K562 (cell line): ENCODE measurements around the gene POGLUT2. TPM values are rescaled to one million over a fixed set of nuclear protein-coding genes. Genes with fewer than 3 reads are reported as not detected.

ENCODE experiments used
- AFF4 ChIP-seq: sonication (generic); formaldehyde crosslinking; IDR thresholded peaks from 2 replicates; pipeline ENCODE4 v1.8.0; 2023; ENCODE audit warnings: mild to moderate bottlenecking, missing genetic modification reagents
- ATF7 ChIP-seq: fragments of 450-650 bp; IDR thresholded peaks from 2 replicates; pipeline ENCODE4 v1.7.1; 2014; ENCODE audit warnings: mild to moderate bottlenecking, moderate library complexity
- BRCA1 ChIP-seq, 2 experiments: fragments of 450-650 bp in 1 of 2; sonication (generic) in 1 of 2; formaldehyde crosslinking in 1 of 2; IDR thresholded peaks; 2 replicates each; pipeline versions ENCODE4 v1.5.0 to v1.6.1; 2017 to 2020; ENCODE audit warnings: mild to moderate bottlenecking in 1 of 2, missing genetic modification reagents in 1 of 2
- E2F4 ChIP-seq: sonication (generic); formaldehyde crosslinking; IDR thresholded peaks from 2 replicates; pipeline ENCODE4 v1.8.0; 2022; ENCODE audit warnings: mild to moderate bottlenecking, low read depth, missing genetic modification reagents
- E2F6 ChIP-seq, 2 experiments: IDR thresholded peaks; 2 replicates each; pipeline ENCODE4 v1.6.1; 2011; ENCODE audit warnings: borderline replicate concordance in 1 of 2, control low read depth in 1 of 2, low read depth in 1 of 2, low read length in 1 of 2, mild to moderate bottlenecking in 1 of 2, mixed read lengths in 1 of 2, moderate library complexity in 1 of 2; ENCODE audit not compliant: insufficient read depth in 1 of 2, insufficient read length in 1 of 2, poor library complexity in 1 of 2, severe bottlenecking in 1 of 2; ENCODE audit errors: extremely low read depth in 1 of 2
- FOXK2 ChIP-seq, 2 experiments: fragments of 450-650 bp; IDR thresholded peaks in 1 of 2; conservative IDR thresholded peaks in 1 of 2; 2 replicates each; pipeline ENCODE4 v1.6.1; 2016; ENCODE audit warnings: low read depth in 2 of 2, mild to moderate bottlenecking in 1 of 2
- HNRNPL ChIP-seq: fragments of 200-400 bp; formaldehyde crosslinking; IDR thresholded peaks from 2 replicates; pipeline ENCODE4 v1.6.1; 2017; ENCODE audit warnings: low read depth, mild to moderate bottlenecking, low read length
- MBD2 ChIP-seq: sonication (generic); IDR thresholded peaks from 2 replicates; pipeline ENCODE4 v1.6.1; 2016; ENCODE audit warnings: low read depth, borderline replicate concordance
- MLLT1 ChIP-seq, 2 experiments: fragments of 450-650 bp; IDR thresholded peaks; 2 replicates each; pipeline ENCODE4 v1.6.1; 2016
- NFXL1 ChIP-seq: fragments of 450-650 bp; formaldehyde crosslinking; IDR thresholded peaks from 2 replicates; pipeline ENCODE4 v1.4.0; 2021; ENCODE audit warnings: mild to moderate bottlenecking
- PHF8 ChIP-seq: fragments of 200-600 bp; sonication (generic); IDR thresholded peaks from 2 replicates; pipeline ENCODE4 v1.6.1; 2012; ENCODE audit warnings: mixed run types, mild to moderate bottlenecking, inconsistent platforms, low read length, moderate library complexity, borderline replicate concordance
- SMARCA4 ChIP-seq: fragments of 450-650 bp; IDR thresholded peaks from 2 replicates; pipeline ENCODE4 v1.6.1; 2016
- SREBF2 ChIP-seq: sonication (generic); formaldehyde crosslinking; IDR thresholded peaks from 2 replicates; pipeline ENCODE4 v1.4.0; 2020; ENCODE audit warnings: mild to moderate bottlenecking, missing genetic modification reagents
- STAT5A ChIP-seq: IDR thresholded peaks from 2 replicates; pipeline ENCODE4 v1.6.1; 2012; ENCODE audit warnings: low read length, inconsistent platforms, borderline replicate concordance
- TGIF2 ChIP-seq: sonication (generic); formaldehyde crosslinking; IDR thresholded peaks from 2 replicates; pipeline ENCODE4 v1.8.1; 2022; ENCODE audit warnings: mild to moderate bottlenecking, missing genetic modification reagents, moderate library complexity
- U2AF1 ChIP-seq: fragments of 200-400 bp; formaldehyde crosslinking; optimal IDR thresholded peaks from 2 replicates; pipeline ENCODE3; 2017; ENCODE audit warnings: mild to moderate bottlenecking, low read depth, low read length, moderate library complexity
- ZNF253 ChIP-seq: fragments of 250-450 bp; sonication (Bioruptor Pico); conservative IDR thresholded peaks from 2 replicates; pipeline ENCODE4 v1.6.1; 2021; ENCODE audit warnings: mild to moderate bottlenecking
- ZNF511 ChIP-seq: sonication (generic); formaldehyde crosslinking; IDR thresholded peaks from 2 replicates; pipeline ENCODE4 v1.8.0; 2022; ENCODE audit warnings: mild to moderate bottlenecking, missing genetic modification reagents
- ZNF699 ChIP-seq: fragments of 250-450 bp; sonication (Bioruptor Pico); IDR thresholded peaks from 2 replicates; pipeline ENCODE4 v1.8.0; 2021; ENCODE audit warnings: mild to moderate bottlenecking, moderate library complexity; ENCODE audit not compliant: insufficient replicate concordance
- polyA plus RNA-seq, 8 experiments: library from polyadenylated mRNA; depleted of rRNA in 4 of 8; stranded (reverse) in 5 of 8; unstranded in 3 of 8; fragments of >200 nt; fragmentation: Nextera tagmentation in 2 of 8; fragmentation: Illumina TruSeq in 1 of 8; extraction: Ambion mirVana in 2 of 8; extraction: Trizol in 1 of 8; gene quantifications; 2 replicates each; pipeline versions ENCODE4 v1.2.1 to v1.2.3, GENCODE V29; 2011 to 2014; ENCODE audit warnings: inconsistent platforms in 1 of 8, missing spikeins in 1 of 8
- total RNA-seq, 7 experiments: library from RNA; depleted of rRNA in 6 of 7; stranded (reverse); fragments of >200 nt in 6 of 7; fragmentation: Illumina TruSeq in 2 of 7; extraction: Trizol in 2 of 7; gene quantifications; 2 replicates each; pipeline versions ENCODE4 v1.2.1 to v1.2.3, GENCODE V29; 2011 to 2021; ENCODE audit warnings: low replicate concordance in 1 of 7

Gene POGLUT2
- total and polyA plus RNA-seq, 9 of the 15 experiments (the other 6 are each of a cell fraction or from before 2014, with no cell fraction given), result 3.8 to 11.8 (median 10.8) TPM

- no peak for TF ChIP-seq AFF4 (CRISPR knock-in tag)
- TF ChIP-seq ATF7, result no peak
- 0 out of 2 replicates have a peak, but pooled peaks have one; percentile 29 for TF ChIP-seq HNRNPL
- no peak for TF ChIP-seq BRCA1 (IDR thresholded peaks at IDR 0.05)
- TF ChIP-seq BRCA1 (CRISPR knock-in tag; IDR thresholded peaks at IDR 0.05), result no peak
- 0 out of 2 replicates have a peak, but pooled peaks have one; percentile 12 for TF ChIP-seq SMARCA4
- TF ChIP-seq PHF8, result no peak
- no peak for TF ChIP-seq E2F4 (CRISPR knock-in tag)
- no peak for TF ChIP-seq U2AF1
- no peak for TF ChIP-seq ZNF253
- no peak for TF ChIP-seq TGIF2 (CRISPR knock-in tag)
- TF ChIP-seq STAT5A, result no peak
- TF ChIP-seq MBD2, result no peak
- peak in 1 of 2 experiments; percentile 17 for TF ChIP-seq E2F6 (IDR thresholded peaks at IDR 0.05; ENCODE audit: borderline replicate concordance in 1 of 2, extremely low read depth in 1 of 2, insufficient read depth in 1 of 2, insufficient read length in 1 of 2, low read depth in 1 of 2, low read length in 1 of 2, poor library complexity in 1 of 2, severe bottlenecking in 1 of 2)
- peak; percentile 26; the same call in 1 of the 2 replicates for TF ChIP-seq ZNF511 (CRISPR knock-in tag)
- no peak for TF ChIP-seq MLLT1 (IDR thresholded peaks at IDR 0.05)
- TF ChIP-seq ZNF699, result no peak
- TF ChIP-seq FOXK2 (conservative IDR thresholded peaks at IDR 0.05 in 1 of 2, IDR thresholded peaks at IDR 0.05 in 1 of 2; ENCODE audit: low read depth in 2 of 2), result no peak
- TF ChIP-seq NFXL1 (CRISPR knock-in tag), result no peak
- TF ChIP-seq SREBF2 (CRISPR knock-in tag), result no peak
Measured at GRCh38 chr13:102799426-102800144, 809 bp upstream of the POGLUT2 start (continued).
